Spleen (tissue), 13 donors: Measurements from ENCODE around the gene ZNF324B. TPM values are rescaled to one million over a fixed set of nuclear protein-coding genes. Genes with fewer than 3 reads are reported as not detected.
A peak's percentile ranks its signal among the peaks of the same experiment; 100 is the strongest.
"Not testable (repeated sequence)": the region's sequence is repeated elsewhere in the genome, so short reads cannot be mapped to it uniquely, and the experiment has no call there.

Experiments used
- DNase-seq: peaks from one replicate; pipeline ENCODE4 v3.0.0-alpha.2; 2020
- H3K27ac ChIP-seq, 8 donors: fragments of 200-600 bp; sonication (generic) in 7 of 8; 1 replicate in 4 of 8; 2 replicates in 4 of 8; pipeline versions ENCODE4 v1.5.0 to v1.8.0; 2016 to 2021; ENCODE audit warnings: inconsistent platforms in 4 of 8, mild to moderate bottlenecking in 4 of 8, moderate library complexity in 1 of 8
- H3K27me3 ChIP-seq, 7 donors: fragments of 200-600 bp; sonication (generic) in 6 of 7; replicated peaks in 1 of 7; 1 replicate in 4 of 7; 2 replicates in 3 of 7; pipeline versions ENCODE4 v1.5.0 to v1.8.0; 2016 to 2021; ENCODE audit warnings: inconsistent platforms in 3 of 7, mild to moderate bottlenecking in 1 of 7
- H3K36me3 ChIP-seq, 6 donors: fragments of 200-600 bp; sonication (generic) in 5 of 6; 1 replicate in 4 of 6; 2 replicates in 2 of 6; pipeline versions ENCODE4 v1.5.0 to v1.8.0; 2016 to 2021; ENCODE audit warnings: inconsistent platforms in 2 of 6
- H3K4me1 ChIP-seq, 6 donors: fragments of 200-600 bp; sonication (generic) in 5 of 6; 1 replicate in 3 of 6; 2 replicates in 3 of 6; pipeline versions ENCODE4 v1.5.0 to v1.8.0; 2016 to 2021; ENCODE audit warnings: inconsistent platforms in 3 of 6
- H3K4me3 ChIP-seq, 8 donors: fragments of 200-600 bp; sonication (generic) in 7 of 8; 1 replicate in 4 of 8; 2 replicates in 4 of 8; pipeline versions ENCODE4 v1.5.0 to v1.8.0; 2016 to 2021; ENCODE audit warnings: inconsistent platforms in 4 of 8, mild to moderate bottlenecking in 4 of 8, moderate library complexity in 2 of 8
- H3K9me3 ChIP-seq, 8 donors: fragments of 200-600 bp; sonication (generic) in 7 of 8; 1 replicate in 4 of 8; 2 replicates in 4 of 8; pipeline versions ENCODE4 v1.5.0 to v1.8.0; 2016 to 2021; ENCODE audit warnings: inconsistent platforms in 4 of 8
- CTCF ChIP-seq, 11 experiments: fragments of 200-600 bp in 7 of 11; fragments of 450-650 bp in 4 of 11; sonication (generic) in 4 of 11; IDR thresholded peaks in 8 of 11; conservative IDR thresholded peaks in 3 of 11; 1 replicate in 7 of 11; 2 replicates in 4 of 11; pipeline versions ENCODE4 v1.4.0 to v1.8.0; 2016 to 2021; ENCODE audit warnings: antibody characterized with exemption in 11 of 11, inconsistent platforms in 4 of 11, mild to moderate bottlenecking in 1 of 11
- POLR2A ChIP-seq, 3 donors: fragments of 450-650 bp; IDR thresholded peaks; one replicate each; pipeline ENCODE4 v1.5.1; 2017; ENCODE audit warnings: antibody characterized with exemption in 3 of 3, mild to moderate bottlenecking in 1 of 3
- POLR2AphosphoS5 ChIP-seq, 3 donors: sonication (generic); formaldehyde crosslinking; IDR thresholded peaks; one replicate each; pipeline ENCODE4 v1.5.1; 2017; ENCODE audit warnings: antibody characterized with exemption in 3 of 3
- WGBS, 5 donors: extraction: QIAGEN DNeasy Blood & Tissue Kit in 3 of 5; methylation state at CpG; one replicate each; pipeline versions ENCODE4 v1.1.5 to v1.1.7; 2013 to 2018; 5-methylcytosine and 5-hydroxymethylcytosine counted together
- intact Hi-C: fragments of 100-400 bp; cut with DNase I; formaldehyde crosslinking; loops from one replicate; pipeline ENCODE4 v1.15.0; 2023; ENCODE audit warnings: low total_unique reads
- long read RNA-seq, 2 donors: transcript quantifications; one replicate each; lab custom pipeline, GENCODE V29; 2026
- polyA plus RNA-seq, 3 donors: library from polyadenylated mRNA; stranded (reverse); fragments of 200-250 nt; gene quantifications; one replicate each; pipeline ENCODE4 v1.2.1, GENCODE V29; 2013
- total RNA-seq, 7 donors: library from RNA; depleted of rRNA in 3 of 7; stranded (reverse); fragments of >200 nt in 3 of 7; fragmentation: NEBNext Ultra II Directional in 4 of 7; extraction: Animal tissue kit (Norgen Biotek cat#: 25700) in 4 of 7; gene quantifications; one replicate each; pipeline versions ENCODE4 v1.1.0 to v1.2.1, GENCODE V29; 2016 to 2021
- donor health status: healthy with polysubstance abuse.
- donor health status: DM: no; HTN: no; CAD: no; lungs with moderate emphysema.
- donor health status: DM: no; HTN: no; CAD: no.
- donor health status: Bipolar disorder and iron deficiency.
- donor health status: healthy.
- donor health status: DM: no; HTN: no; CAD: no.
- donor health status: DM: yes; HTN: yes; CAD: no.

The ZNF324B gene
- 10 to 100 TPM in 2 of 7 donors, 1 to 10 TPM in 5; 7.3 to 12.5 (median 8.3) TPM for total RNA-seq
- 1 to 10 TPM in 2 of 3 donors, under 1 TPM in 1; 0.98 to 3.3 (median 1.5) TPM for polyA plus RNA-seq
- long read RNA-seq, donor 1, partial matches to known transcripts, result 0 of 1 reads
- long read RNA-seq, donor 1, other reads (novel, unspliced or antisense), result 0 of 1 reads
- long read RNA-seq, donor 2, result 0 reads

GRCh38 chr19:58451358-58452101 lies at the start of gene ZNF324B:
Gene ZNF324B, plus strand, starts transcription at chr19:58451622. Its CDS starts 2,080 bp downstream, at chr19:58453702.
- intact Hi-C loops, result no loop called here
- peak within 1 kb of the TSS; percentile 77 to 100 (median 92) for H3K4me3 ChIP-seq
- TF ChIP-seq POLR2AphosphoS5 (IDR thresholded peaks at IDR 0.05) (peak; percentile 85 to 91 (median 88)), CTCF (IDR thresholded peaks at IDR 0.05 in 8 of 11, conservative IDR thresholded peaks at IDR 0.05 in 3 of 11) (peak in 2 of 11 experiments; percentile 7 to 15), POLR2A (IDR thresholded peaks at IDR 0.05) (no peak)
- DNase-seq, result peak; percentile 97
- peaks cover 4 to 20% (median 14%) of the 10 kb centered on the region in 6 donors for H3K4me1 ChIP-seq
- 0 to 1% (median 0%) methylated on average over 8 to 79 of the region's 79 CpGs for WGBS, 5 donors
- H3K36me3 ChIP-seq, result peaks cover 0 to 30% (median 21%) of the 10 kb centered on the region in 6 donors
- H3K9me3 ChIP-seq, result peaks cover 0 to 23% (median 13%) of the 10 kb centered on the region in 8 donors
- H3K27ac ChIP-seq, result peak within 1 kb of the TSS in 7 of 8 donors; percentile 43 to 85 (median 65)
- peaks cover 0 to 30% (median 0%) of the 10 kb centered on the region in 7 donors for H3K27me3 ChIP-seq

- H3K27me3 ChIP-seq, result peaks cover 0 to 21% (median 8%) of the 10 kb centered on the region in 7 donors
- H3K4me3 ChIP-seq, result peak overlapping the region; percentile 42 to 77 (median 58)
- H3K36me3 ChIP-seq, result no peaks in the 10 kb centered on the region
- DNase-seq, result peak; percentile 76
- intact Hi-C loops, result no loop called here
- H3K27ac ChIP-seq, result peak overlapping the region in 6 of 8 donors; percentile 51 to 83 (median 81)
- no peaks in the 10 kb centered on the region for H3K9me3 ChIP-seq
- TF ChIP-seq POLR2A (IDR thresholded peaks at IDR 0.05), result no peak
- no peak for TF ChIP-seq CTCF (IDR thresholded peaks at IDR 0.05 in 8 of 11, conservative IDR thresholded peaks at IDR 0.05 in 3 of 11)
- TF ChIP-seq POLR2AphosphoS5 (IDR thresholded peaks at IDR 0.05), result no peak
- peaks cover 7 to 30% (median 20%) of the 10 kb centered on the region in 6 donors for H3K4me1 ChIP-seq
- 27 to 39% (median 35%) methylated on average over 19 to 23 of the region's 23 CpGs for WGBS, 5 donors
These were observed 49.5 kb upstream of the ZNF324B start for GRCh38 chr19:58401840-58402421.

GRCh38 chr19:58403920-58404478 lies 47.4 kb upstream of the ZNF324B start:
- H3K27ac ChIP-seq, H3K27me3 ChIP-seq, H3K9me3 ChIP-seq, H3K36me3 ChIP-seq, DNase-seq, H3K4me3 ChIP-seq, intact Hi-C loops: not testable (repeated sequence)
- 53 to 80% (median 77%) methylated on average over 5 of the region's 5 CpGs for WGBS, 5 donors
- H3K4me1 ChIP-seq, result peaks cover 10 to 42% (median 34%) of the 10 kb centered on the region in 6 donors

- no peak for DNase-seq
- WGBS, 5 donors, result 61 to 83% (median 68%) methylated on average over 9 to 10 of the region's 10 CpGs
These were observed 44.4 kb upstream of the ZNF324B start for GRCh38 chr19:58406818-58407657.

More at GRCh38 chr19:58406818-58407657, 44.4 kb upstream of the ZNF324B start:
- intact Hi-C loops, result no loop called here
- Histone ChIP-seq H3K4me3 (peak overlapping the region in 5 of 8 donors; percentile 94 to 100 (median 97)), H3K9me3 (no peaks in the 10 kb centered on the region), H3K4me1 (peaks cover 10 to 36% (median 30%) of the 10 kb centered on the region in 6 donors), H3K36me3 (no peaks in the 10 kb centered on the region), H3K27ac (peak overlapping the region in 5 of 8 donors; percentile 88 to 94 (median 91)), H3K27me3 (no peaks in the 10 kb centered on the region)
- TF ChIP-seq POLR2AphosphoS5 (IDR thresholded peaks at IDR 0.05), result no peak
- no peak for TF ChIP-seq POLR2A (IDR thresholded peaks at IDR 0.05)
- no peak for TF ChIP-seq CTCF (IDR thresholded peaks at IDR 0.05 in 8 of 11, conservative IDR thresholded peaks at IDR 0.05 in 3 of 11)
